H1 (cell line): ENCODE measurements around the gene RRBP1. TPM values are rescaled to one million over a fixed set of nuclear protein-coding genes. Genes with fewer than 3 reads are reported as not detected.

Experiments used
- CTCF ChIA-PET: fragments of 300-600 bp; sonication (Branson Sonifier 250); formaldehyde crosslinking; loops from one replicate; lab custom pipeline; 2021; ENCODE audit not compliant: partially characterized antibody; lab: Charles Lee
- POLR2A ChIA-PET: fragments of 300-600 bp; sonication (Branson Sonifier 250); formaldehyde crosslinking; loops from one replicate; lab custom pipeline; 2021; ENCODE audit warnings: inconsistent platforms; ENCODE audit not compliant: partially characterized antibody; lab: Charles Lee
- DNase-seq, 2 experiments: peaks; one replicate each; pipeline versions ENCODE4 v3.0.0 to v3.0.0-alpha.2; 2010 to 2022; ENCODE audit warnings: low spot score in 2 of 2, low read depth in 1 of 2, mixed read lengths in 1 of 2
- FAIRE-seq: peaks from 2 replicates; lab custom pipeline; 2011; peaks lifted over from hg19 to GRCh38; lab: Jason Lieb, UNC
- H2AFZ ChIP-seq: 2 replicates; pipeline ENCODE4 v1.8.1; 2012; ENCODE audit warnings: low read length, inconsistent platforms
- H2AK5ac ChIP-seq: 2 replicates; pipeline ENCODE4 v1.6.1; 2013; ENCODE audit warnings: low read depth, low read length
- H2BK120ac ChIP-seq: replicated peaks from 2 replicates; pipeline ENCODE3; 2013; ENCODE audit warnings: low read depth, low read length, inconsistent platforms
- H2BK12ac ChIP-seq: 2 replicates; pipeline ENCODE4 v1.6.1; 2013; ENCODE audit warnings: low read depth, low read length
- H2BK15ac ChIP-seq: 2 replicates; pipeline ENCODE4 v1.6.1; 2013; ENCODE audit warnings: low read length
- H2BK20ac ChIP-seq: 2 replicates; pipeline ENCODE4 v1.6.1; 2013; ENCODE audit warnings: low read length
- H2BK5ac ChIP-seq: 2 replicates; pipeline ENCODE4 v1.6.1; 2013; ENCODE audit warnings: low read depth, low read length
- H3K14ac ChIP-seq: 2 replicates; pipeline ENCODE4 v1.6.1; 2013; ENCODE audit warnings: inconsistent platforms; ENCODE audit not compliant: insufficient read length
- H3K18ac ChIP-seq: 2 replicates; pipeline ENCODE4 v1.6.1; 2013; ENCODE audit warnings: low read length; ENCODE audit errors: extremely low read depth
- H3K23ac ChIP-seq: 2 replicates; pipeline ENCODE4 v1.6.1; 2013; ENCODE audit warnings: inconsistent platforms; ENCODE audit not compliant: insufficient read length
- H3K23me2 ChIP-seq: 2 replicates; pipeline ENCODE4 v1.6.1; 2013; ENCODE audit warnings: low read depth, low read length
- H3K27ac ChIP-seq: 2 replicates; pipeline ENCODE4 v1.6.1; 2011; ENCODE audit warnings: low read depth, low read length, inconsistent platforms
- H3K27me3 ChIP-seq, 4 experiments: replicated peaks in 1 of 4; 1 replicate in 1 of 4; 2 replicates in 3 of 4; pipeline versions ENCODE4 v1.6.1 to v1.8.1; 2011 to 2013; ENCODE audit warnings: low read length in 3 of 4, mild to moderate bottlenecking in 3 of 4, inconsistent platforms in 2 of 4, mixed read lengths in 2 of 4, moderate library complexity in 1 of 4; ENCODE audit not compliant: control insufficient read depth in 3 of 4, insufficient read depth in 3 of 4; ENCODE audit errors: extremely low read depth in 1 of 4
- H3K36me3 ChIP-seq, 4 experiments: 2 replicates each; pipeline versions ENCODE4 v1.6.1 to v1.8.1; 2011 to 2013; ENCODE audit warnings: mild to moderate bottlenecking in 4 of 4, low read length in 3 of 4, moderate library complexity in 2 of 4, control low read depth in 1 of 4, inconsistent platforms in 1 of 4; ENCODE audit not compliant: insufficient read depth in 4 of 4, control insufficient read depth in 2 of 4
- H3K4ac ChIP-seq: replicated peaks from 2 replicates; pipeline ENCODE3; 2013; ENCODE audit warnings: low read length, low read depth, mixed read lengths, inconsistent platforms; ENCODE audit not compliant: insufficient read length
- H3K4me1 ChIP-seq, 4 experiments: replicated peaks in 1 of 4; 1 replicate in 1 of 4; 2 replicates in 3 of 4; pipeline versions ENCODE4 v1.6.1 to v1.8.1; 2011 to 2013; ENCODE audit warnings: low read length in 3 of 4, inconsistent platforms in 2 of 4, mixed read lengths in 1 of 4; ENCODE audit not compliant: insufficient read depth in 4 of 4, control insufficient read depth in 3 of 4
- H3K4me2 ChIP-seq, 2 experiments: 2 replicates each; pipeline versions ENCODE4 v1.6.1 to v1.8.1; 2011 to 2013; ENCODE audit warnings: low read depth in 2 of 2, low read length in 2 of 2, control low read depth in 1 of 2, inconsistent platforms in 1 of 2, mild to moderate bottlenecking in 1 of 2; ENCODE audit not compliant: insufficient read depth in 1 of 2
- H3K4me3 ChIP-seq, 4 experiments: fragments of 200-600, 300-600 bp in 1 of 4; sonication (generic), shearing (Covaris generic), sonication (Bioruptor Twin) in 1 of 4; 2 replicates each; pipeline versions ENCODE4 v1.5.1 to v1.8.1; 2011 to 2016; ENCODE audit warnings: low read length in 4 of 4, low read depth in 3 of 4, control low read depth in 2 of 4, inconsistent platforms in 2 of 4, mild to moderate bottlenecking in 2 of 4, mixed read lengths in 1 of 4, moderate library complexity in 1 of 4; ENCODE audit not compliant: insufficient read depth in 2 of 4; ENCODE audit errors: extremely low read depth in 1 of 4
- H3K56ac ChIP-seq: replicated peaks from 2 replicates; pipeline ENCODE3; 2013; ENCODE audit warnings: low read depth, mild to moderate bottlenecking, mixed read lengths, low read length, inconsistent platforms; ENCODE audit not compliant: insufficient read length
- H3K79me1 ChIP-seq: 2 replicates; pipeline ENCODE4 v1.6.1; 2013; ENCODE audit warnings: low read depth, low read length, control low read depth
- H3K79me2 ChIP-seq, 2 experiments: 2 replicates each; pipeline versions ENCODE4 v1.6.1 to v1.8.1; 2012 to 2013; ENCODE audit warnings: low read length in 2 of 2, mild to moderate bottlenecking in 2 of 2, inconsistent platforms in 1 of 2; ENCODE audit not compliant: insufficient read depth in 2 of 2, control insufficient read depth in 1 of 2
- H3K9ac ChIP-seq, 4 experiments: replicated peaks in 1 of 4; 1 replicate in 1 of 4; 2 replicates in 3 of 4; pipeline versions ENCODE4 v1.6.1 to v1.8.1; 2011 to 2013; ENCODE audit warnings: low read depth in 3 of 4, low read length in 3 of 4, control low read depth in 2 of 4, mild to moderate bottlenecking in 2 of 4, moderate library complexity in 2 of 4, inconsistent platforms in 1 of 4; ENCODE audit errors: extremely low read depth in 1 of 4
- H3K9me3 ChIP-seq, 2 experiments: 2 replicates each; pipeline versions ENCODE4 v1.6.1 to v1.8.1; 2012 to 2013; ENCODE audit warnings: mild to moderate bottlenecking in 2 of 2, moderate library complexity in 2 of 2, control low read depth in 1 of 2, inconsistent platforms in 1 of 2, low read depth in 1 of 2, low read length in 1 of 2, mixed read lengths in 1 of 2; ENCODE audit not compliant: insufficient read depth in 2 of 2
- H4K20me1 ChIP-seq, 2 experiments: replicated peaks in 1 of 2; 2 replicates each; pipeline versions ENCODE3 to v1.8.1; 2011 to 2013; ENCODE audit warnings: inconsistent platforms in 2 of 2, low read length in 2 of 2, mild to moderate bottlenecking in 1 of 2; ENCODE audit not compliant: insufficient read depth in 2 of 2, control insufficient read depth in 1 of 2
- H4K5ac ChIP-seq: 2 replicates; pipeline ENCODE4 v1.6.1; 2013; ENCODE audit warnings: low read length, low read depth, mixed read lengths, inconsistent platforms; ENCODE audit not compliant: insufficient read length
- H4K8ac ChIP-seq: 2 replicates; pipeline ENCODE4 v1.8.0; 2013; ENCODE audit warnings: mild to moderate bottlenecking, moderate library complexity, low read length, inconsistent platforms; ENCODE audit not compliant: insufficient read depth; ENCODE audit errors: extremely low read depth
- H4K91ac ChIP-seq: replicated peaks from 2 replicates; pipeline ENCODE3; 2013; ENCODE audit warnings: low read length, mixed read lengths, inconsistent platforms; ENCODE audit not compliant: insufficient read length
- ASH2L ChIP-seq: fragments of 200-600, 300-600 bp; sonication (generic); IDR thresholded peaks from one replicate; pipeline ENCODE4 v1.7.1; 2017; ENCODE audit warnings: low read length
- BACH1 ChIP-seq: IDR thresholded peaks from 2 replicates; pipeline ENCODE4 v1.6.1; 2012; ENCODE audit warnings: low read length, improper control_type of control experiment
- BCL11A ChIP-seq, 2 experiments: IDR thresholded peaks; one replicate each; pipeline ENCODE4 v1.6.1; 2011; ENCODE audit warnings: low read depth in 2 of 2, low read length in 2 of 2, mild to moderate bottlenecking in 2 of 2
- CBX5 ChIP-seq: fragments of 300-800, 300-1000 bp; sonication (generic); IDR thresholded peaks from 2 replicates; pipeline ENCODE4 v1.7.1; 2016; ENCODE audit warnings: antibody characterized with exemption, low read length, low read depth
- CREB1 ChIP-seq: IDR thresholded peaks from 2 replicates; pipeline ENCODE4 v1.6.1; 2012; ENCODE audit warnings: inconsistent platforms
- EP300 ChIP-seq, 2 experiments: IDR thresholded peaks; 1 replicate in 1 of 2; 2 replicates in 1 of 2; pipeline ENCODE4 v1.6.1; 2011 to 2012; ENCODE audit warnings: low read depth in 2 of 2, low read length in 2 of 2, mild to moderate bottlenecking in 2 of 2, borderline replicate concordance in 1 of 2, inconsistent platforms in 1 of 2, moderate library complexity in 1 of 2
- EZH2 ChIP-seq: fragments of 200-600 bp; sonication (generic); IDR thresholded peaks from 2 replicates; pipeline ENCODE4 v1.7.1; 2012; ENCODE audit warnings: low read depth, mild to moderate bottlenecking, moderate library complexity, low read length, inconsistent platforms; ENCODE audit not compliant: severe bottlenecking
- MAX ChIP-seq: IDR thresholded peaks from 2 replicates; pipeline ENCODE4 v1.6.1; 2012; ENCODE audit warnings: inconsistent platforms
- RFX5 ChIP-seq: IDR thresholded peaks from 2 replicates; pipeline ENCODE4 v1.6.1; 2011; ENCODE audit warnings: low read depth, low read length, improper control_type of control experiment, borderline replicate concordance
- SP2 ChIP-seq: IDR thresholded peaks from 2 replicates; pipeline ENCODE4 v1.6.1; 2012; ENCODE audit warnings: mild to moderate bottlenecking, low read length, inconsistent platforms
- TAF1 ChIP-seq: IDR thresholded peaks from 2 replicates; pipeline ENCODE4 v1.6.1; 2011; ENCODE audit warnings: mild to moderate bottlenecking, low read depth, low read length
- TEAD4 ChIP-seq: IDR thresholded peaks from 2 replicates; pipeline ENCODE4 v1.6.1; 2012; ENCODE audit warnings: low read depth, low read length, inconsistent platforms, mixed read lengths
- WGBS, 2 experiments: shearing (Covaris generic) in 1 of 2; methylation state at CpG; one replicate each; pipeline versions ENCODE4 v1.1.6 to v1.1.7; 2013 to 2015; ENCODE audit warnings: low lambda C conversion rate in 2 of 2, mixed read lengths in 2 of 2, inconsistent platforms in 1 of 2, low coverage in 1 of 2, missing lambda C conversion rate in 1 of 2; ENCODE audit not compliant: insufficient replicate concordance in 2 of 2, insufficient coverage in 1 of 2, insufficient read length in 1 of 2; ENCODE audit errors: extremely low coverage in 1 of 2, missing lambda C conversion rate in 1 of 2; 5-methylcytosine and 5-hydroxymethylcytosine counted together
- polyA plus RNA-seq, 7 experiments: library from polyadenylated mRNA; depleted of rRNA in 3 of 7; stranded (reverse) in 5 of 7; unstranded in 2 of 7; fragments of >200 nt in 5 of 7; fragments of 200-250 nt in 2 of 7; gene quantifications; 1 replicate in 5 of 7; 2 replicates in 1 of 7; 4 replicates in 1 of 7; pipeline versions ENCODE4 v1.2.1 to v1.2.3, GENCODE V29; 2011 to 2013; ENCODE audit warnings: missing spikeins in 2 of 7, mixed read lengths in 2 of 7
- total RNA-seq: library from RNA; stranded (reverse); fragmentation: NEBNext Ultra II Directional; extraction: Animal tissue kit (Norgen Biotek cat#: 25700); gene quantifications from 2 replicates; pipeline ENCODE4 v1.2.1, GENCODE V29; 2021

The RRBP1 gene
- total and polyA plus RNA-seq, 2 of the 8 experiments (the other 6 are each of a cell fraction or from before 2014, with no cell fraction given), result 15.9 to 157 TPM

GRCh38 chr20:17657079-17657825 lies 24.8 kb downstream of the RRBP1 start:
- WGBS, 2 experiments, result 90% methylated on average over 8 of the region's 9 CpGs; no CpG with 5 or more reads in 1 of the 2 experiments
- H3K79me2 ChIP-seq, result peaks cover 2 to 74% of the 10 kb centered on the region in 2 experiments; a peak in 3 of 4 replicates
- TF ChIP-seq ASH2L (no peak), MAX (no peak), BCL11A (IDR thresholded peaks at IDR 0.05; ENCODE audit: low read depth in 2 of 2, low read length in 2 of 2) (no peak), EP300 (IDR thresholded peaks at IDR 0.05; ENCODE audit: borderline replicate concordance in 1 of 2, low read depth in 2 of 2, low read length in 2 of 2) (no peak), RFX5 (no peak), SP2 (no peak), TAF1 (no peak), BACH1 (no peak), CBX5 (no peak), TEAD4 (no peak), EZH2 (no peak), CREB1 (no peak)

More at GRCh38 chr20:17657079-17657825, 24.8 kb downstream of the RRBP1 start:
- CTCF ChIA-PET, result interaction anchor here (0.6 to 5.9 kb wide), 8 partner anchors 8 to 281 kb away, joined by 3 to 26 read pairs (median 8); partner anchors contain the start of gene RRBP1
- H3K4me3 ChIP-seq, result no peak overlapping the region
- H3K14ac ChIP-seq, result no peak overlapping the region
- peaks cover 24% of the 10 kb centered on the region for H3K79me1 ChIP-seq
- H3K18ac ChIP-seq, result no peak overlapping the region; the same call in 1 of the 2 replicates
- H3K4me2 ChIP-seq, result no peak overlapping the region
- FAIRE-seq, result no peak
- H3K36me3 ChIP-seq, result peaks cover 0 to 20% (median 10%) of the 10 kb centered on the region in 4 experiments; a peak in 5 of 8 replicates
- H2BK12ac ChIP-seq, result no peak overlapping the region
- peaks cover 2 to 8% of the 10 kb centered on the region in 2 experiments for H4K20me1 ChIP-seq
- no peak overlapping the region for H2AK5ac ChIP-seq
- no peak overlapping the region for H2BK120ac ChIP-seq
- no peak overlapping the region for H3K23ac ChIP-seq
- H3K4ac ChIP-seq, result no peak overlapping the region
- no peak overlapping the region for H3K56ac ChIP-seq
- no peak overlapping the region for H3K27ac ChIP-seq
- H3K27me3 ChIP-seq, result no peaks in the 10 kb centered on the region
- H3K9me3 ChIP-seq, result peaks cover 6 to 13% of the 10 kb centered on the region in 2 experiments
- no peak overlapping the region for H4K8ac ChIP-seq
- H4K5ac ChIP-seq, result no peak overlapping the region
- POLR2A ChIA-PET, result interaction anchor here (1.0 to 1.3 kb wide), 3 partner anchors 9 to 311 kb away, joined by 3 to 4 read pairs (median 3); partner anchors contain the start of genes MGME1 and SNX5
- no peak overlapping the region; the same call in 1 of the 2 replicates for H2BK15ac ChIP-seq
- no peak overlapping the region for H3K9ac ChIP-seq
- H2AFZ ChIP-seq, result no peak overlapping the region
- H2BK20ac ChIP-seq, result no peak overlapping the region
- H3K4me1 ChIP-seq, result peaks cover 6 to 11% (median 8%) of the 10 kb centered on the region in 4 experiments; a peak in 5 of 7 replicates
- DNase-seq, result no peak
- no peaks in the 10 kb centered on the region for H3K23me2 ChIP-seq
- H4K91ac ChIP-seq, result no peak overlapping the region
- 0 out of 2 replicates have a peak overlapping the region, but pooled peaks have one; percentile 7 for H2BK5ac ChIP-seq
